ENCODE measurements around the gene FBXO17.
"Not testable (repeated sequence)": the region's sequence is repeated elsewhere in the genome, so short reads cannot be mapped to it uniquely, and the experiment has no call there.

FBXO17 gene

GRCh38 chr19:38970664-38971532 lies 4.6 kb downstream of the FBXO17 start:
- TF ChIP-seq, protein P1, sequence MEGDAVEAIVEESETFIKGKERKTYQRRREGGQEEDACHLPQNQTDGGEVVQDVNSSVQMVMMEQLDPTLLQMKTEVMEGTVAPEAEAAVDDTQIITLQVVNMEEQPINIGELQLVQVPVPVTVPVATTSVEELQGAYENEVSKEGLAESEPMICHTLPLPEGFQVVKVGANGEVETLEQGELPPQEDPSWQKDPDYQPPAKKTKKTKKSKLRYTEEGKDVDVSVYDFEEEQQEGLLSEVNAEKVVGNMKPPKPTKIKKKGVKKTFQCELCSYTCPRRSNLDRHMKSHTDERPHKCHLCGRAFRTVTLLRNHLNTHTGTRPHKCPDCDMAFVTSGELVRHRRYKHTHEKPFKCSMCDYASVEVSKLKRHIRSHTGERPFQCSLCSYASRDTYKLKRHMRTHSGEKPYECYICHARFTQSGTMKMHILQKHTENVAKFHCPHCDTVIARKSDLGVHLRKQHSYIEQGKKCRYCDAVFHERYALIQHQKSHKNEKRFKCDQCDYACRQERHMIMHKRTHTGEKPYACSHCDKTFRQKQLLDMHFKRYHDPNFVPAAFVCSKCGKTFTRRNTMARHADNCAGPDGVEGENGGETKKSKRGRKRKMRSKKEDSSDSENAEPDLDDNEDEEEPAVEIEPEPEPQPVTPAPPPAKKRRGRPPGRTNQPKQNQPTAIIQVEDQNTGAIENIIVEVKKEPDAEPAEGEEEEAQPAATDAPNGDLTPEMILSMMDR (conservative IDR thresholded peaks at IDR 0.05; ENCODE audit: low read depth, low read length): no peak

DNA sequence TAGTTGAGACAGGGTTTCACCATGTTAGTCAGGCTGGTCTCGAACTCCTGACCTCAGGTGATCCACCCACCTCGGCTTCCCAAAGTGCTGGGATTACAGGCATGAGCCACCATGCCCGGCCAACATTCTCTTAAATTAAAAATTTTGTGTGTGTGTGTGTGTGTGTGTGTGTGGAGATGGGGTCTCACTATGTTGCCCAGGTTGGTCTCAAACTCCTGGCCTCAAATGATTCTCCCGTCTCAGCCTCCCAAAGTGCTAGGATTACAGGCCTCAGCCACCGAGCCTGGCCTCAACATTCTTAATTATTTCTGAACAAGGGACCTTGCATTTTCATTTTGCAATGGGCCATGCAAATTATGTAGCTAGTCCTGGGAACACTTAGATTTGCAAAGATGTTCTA lies 9.4 kb downstream of the FBXO17 start:
- not testable (repeated sequence) for H3K4me3 ChIP-seq (ENCODE audit: low read depth, low read length); DNase-seq (ENCODE audit: low read depth)

More at GRCh38 chr19:38970664-38971532, 4.6 kb downstream of the FBXO17 start:
- no peak overlapping the region for H3K4me3 ChIP-seq (ENCODE audit: low read depth, low read length)
- DNase-seq (ENCODE audit: low read depth): peak; percentile 21

DNA sequence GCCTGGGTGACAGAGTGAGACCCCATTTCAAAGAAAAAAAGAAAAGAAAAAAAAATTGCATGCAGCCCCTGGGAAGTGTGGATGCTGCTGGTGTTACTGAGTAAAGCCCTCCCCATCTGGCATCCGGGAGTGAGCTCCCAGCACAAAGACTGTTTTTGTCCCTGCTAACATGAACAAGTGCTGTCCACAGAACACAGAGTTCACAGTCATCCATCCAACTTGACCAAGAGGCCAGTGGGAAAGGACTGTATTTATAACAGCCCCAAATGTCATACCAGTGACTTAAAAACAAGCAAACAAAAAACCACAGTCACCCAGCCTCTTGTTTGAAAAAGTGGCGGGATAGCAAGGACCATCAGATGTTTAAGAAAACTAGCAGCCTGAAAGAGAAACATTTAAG lies 10.8 kb downstream of the FBXO17 start:
- TF ChIP-seq, protein P1 (conservative IDR thresholded peaks at IDR 0.05; ENCODE audit: low read depth, low read length): no peak
- no peak overlapping the region for H3K4me3 ChIP-seq (ENCODE audit: low read depth, low read length)
- no peak for DNase-seq (ENCODE audit: low read depth)

GRCh38 chr19:38959618-38960017 lies 15.9 kb downstream of the FBXO17 start:
- TF ChIP-seq, protein P1 (conservative IDR thresholded peaks at IDR 0.05; ENCODE audit: low read depth, low read length): no peak

GRCh38 chr19:38958301-38958700 lies 17.2 kb downstream of the FBXO17 start:
- H3K4me3 ChIP-seq (ENCODE audit: low read depth, low read length): no peak overlapping the region
- TF ChIP-seq, protein P1 (conservative IDR thresholded peaks at IDR 0.05; ENCODE audit: low read depth, low read length): no peak
- DNase-seq (ENCODE audit: low read depth): no peak

More at GRCh38 chr19:38959618-38960017, 15.9 kb downstream of the FBXO17 start:
- DNase-seq (ENCODE audit: low read depth): no peak
- no peak overlapping the region for H3K4me3 ChIP-seq (ENCODE audit: low read depth, low read length)

DNA sequence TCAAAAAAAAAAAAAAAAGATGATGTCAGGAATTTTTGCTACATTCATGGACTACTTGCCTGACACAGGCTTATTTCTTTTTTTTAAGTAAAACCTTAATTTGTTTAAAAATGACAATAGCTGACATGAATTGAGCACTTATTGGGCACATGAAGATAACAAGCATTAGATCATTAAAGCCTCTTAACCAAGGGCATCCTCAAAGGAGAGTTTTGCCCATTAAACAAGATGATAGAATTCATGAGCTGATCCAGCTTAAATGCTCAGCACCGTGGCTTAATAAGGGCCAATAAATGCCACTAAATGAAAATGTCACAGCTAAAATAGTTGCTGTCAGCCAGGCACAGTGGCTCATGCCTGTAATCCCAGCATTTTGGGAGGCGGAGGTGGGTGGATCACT lies 19.3 kb downstream of the FBXO17 start:
- H3K4me3 ChIP-seq (ENCODE audit: low read depth, low read length): no peak overlapping the region
- no peak for DNase-seq (ENCODE audit: low read depth)
- TF ChIP-seq, protein P1 (conservative IDR thresholded peaks at IDR 0.05; ENCODE audit: low read depth, low read length): no peak

DNA sequence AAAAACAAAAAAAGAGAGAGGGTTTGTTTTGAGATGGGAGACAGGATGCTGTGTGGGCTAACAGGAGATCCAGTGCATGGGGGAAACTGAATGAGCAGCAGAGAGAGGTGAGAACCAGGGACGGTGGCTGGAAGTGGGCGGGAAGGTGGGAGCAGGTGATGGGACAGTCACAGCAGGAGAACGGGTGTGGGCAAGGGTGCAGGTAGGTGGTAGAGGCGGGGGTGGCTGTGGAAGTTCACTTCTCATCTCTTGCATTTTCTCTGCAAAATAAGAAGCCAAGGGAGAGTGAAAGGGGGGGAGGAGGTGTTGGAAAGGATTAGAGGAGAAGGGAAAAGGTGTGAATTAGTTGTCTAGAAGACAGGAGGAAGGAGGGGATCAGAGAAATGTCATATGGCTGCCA lies 21.9 kb downstream of the FBXO17 start:
- TF ChIP-seq, protein P1 (conservative IDR thresholded peaks at IDR 0.05; ENCODE audit: low read depth, low read length): no peak
- H3K4me3 ChIP-seq (ENCODE audit: low read depth, low read length): no peak overlapping the region
- no peak for DNase-seq (ENCODE audit: low read depth)
